SHP77 (cell line): ENCODE data around the gene PCSK1.

Experiments
- DNase-seq, 2 experiments: peaks; one replicate each; lab custom pipeline; 2025; lab: John Stamatoyannopoulos, UW

PCSK1 gene

GRCh38 chr5:96433066-96433447 is at the start of gene PCSK1:
Gene PCSK1, minus strand, starts transcription at chr5:96433248. Its CDS starts 206 bp downstream, at chr5:96433042.
- peak; percentile 94 to 98 for DNase-seq

GRCh38 chr5:96481867-96482266 is 48.8 kb upstream of the PCSK1 start:
- DNase-seq = no peak

GRCh38 chr5:96481009-96481786 is 48.1 kb upstream of the PCSK1 start:
- DNase-seq = no peak

GRCh38 chr5:96478983-96479382 is 45.9 kb upstream of the PCSK1 start:
- DNase-seq = peak; percentile 23 to 73

GRCh38 chr5:96476654-96477053 is 43.6 kb upstream of the PCSK1 start:
- DNase-seq = no peak

GRCh38 chr5:96474073-96474472 is 41.0 kb upstream of the PCSK1 start:
- no peak for DNase-seq

- no peak for DNase-seq
These were observed 40.1 kb upstream of the PCSK1 start for GRCh38 chr5:96473155-96473554.

- no peak for DNase-seq
These were observed 37.7 kb upstream of the PCSK1 start for GRCh38 chr5:96470785-96471184.

GRCh38 chr5:96468956-96469355 is 35.9 kb upstream of the PCSK1 start:
- peak; percentile 32 to 57 for DNase-seq

GRCh38 chr5:96463091-96463490 is 30.0 kb upstream of the PCSK1 start:
- DNase-seq = no peak

GRCh38 chr5:96459313-96460121 is 26.5 kb upstream of the PCSK1 start:
- peak; percentile 94 to 97 for DNase-seq

- no peak for DNase-seq
These were observed 25.1 kb upstream of the PCSK1 start for GRCh38 chr5:96458176-96458575.

GRCh38 chr5:96455789-96456188 is 22.7 kb upstream of the PCSK1 start:
- no peak for DNase-seq

GRCh38 chr5:96453394-96453793 is 20.3 kb upstream of the PCSK1 start:
- DNase-seq = no peak

GRCh38 chr5:96447949-96448348 is 14.9 kb upstream of the PCSK1 start:
- DNase-seq = no peak

GRCh38 chr5:96440185-96440538 is 7.1 kb upstream of the PCSK1 start:
- no peak for DNase-seq

- DNase-seq = no peak
These were observed 6.6 kb upstream of the PCSK1 start for GRCh38 chr5:96439477-96440184.

- DNase-seq = peak; percentile 94 to 97
These were observed 1.2 kb upstream of the PCSK1 start for GRCh38 chr5:96434201-96434645.

- peak; percentile 81 to 94 for DNase-seq
These were observed 607 bp downstream of the PCSK1 start for GRCh38 chr5:96432216-96433065.

- peak; percentile 69 to 74 for DNase-seq
These were observed 1.5 kb downstream of the PCSK1 start for GRCh38 chr5:96431376-96432187.

GRCh38 chr5:96427824-96428223 is 5.2 kb downstream of the PCSK1 start:
- no peak for DNase-seq
